ENCODE results near the gene CNPY1. TPM values are rescaled to one million over a fixed set of nuclear protein-coding genes. Genes with fewer than 3 reads are reported as not detected.
"Not testable (repeated sequence)": the region's sequence is repeated elsewhere in the genome, so short reads cannot be mapped to it uniquely, and the experiment has no call there.

Gene CNPY1
- not detected for total RNA-seq

DNA sequence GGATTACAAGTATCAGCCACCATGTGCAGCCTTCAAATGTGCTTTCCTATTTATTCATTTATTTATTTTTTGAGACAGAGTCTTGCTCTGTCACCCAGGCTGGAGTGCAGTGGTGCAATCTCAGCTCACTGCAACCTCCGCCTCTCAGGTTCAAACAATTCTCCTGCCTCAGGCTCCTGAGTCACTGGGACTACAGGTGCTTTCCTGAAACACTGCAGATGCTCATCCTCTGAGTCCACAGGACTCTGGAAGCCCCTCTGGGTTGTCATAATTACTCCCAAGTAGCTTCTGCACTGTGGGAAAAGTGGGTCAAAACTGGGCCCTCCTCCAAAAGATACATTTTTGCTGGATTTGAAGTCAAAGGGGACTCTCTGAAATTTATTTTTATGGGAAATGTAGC, at the start of gene CNPY1:
TSS of gene CNPY1 (minus strand) at position 111 of the 400 bp plus-strand sequence. CDS start 630 bp downstream, outside the sequence.
- not testable (repeated sequence) for H3K4me3 Mint-ChIP-seq, DNase-seq, H3K36me3 Mint-ChIP-seq, H3K27me3 Mint-ChIP-seq, H3K27ac Mint-ChIP-seq, H3K9me3 Mint-ChIP-seq, H3K4me1 Mint-ChIP-seq

DNA sequence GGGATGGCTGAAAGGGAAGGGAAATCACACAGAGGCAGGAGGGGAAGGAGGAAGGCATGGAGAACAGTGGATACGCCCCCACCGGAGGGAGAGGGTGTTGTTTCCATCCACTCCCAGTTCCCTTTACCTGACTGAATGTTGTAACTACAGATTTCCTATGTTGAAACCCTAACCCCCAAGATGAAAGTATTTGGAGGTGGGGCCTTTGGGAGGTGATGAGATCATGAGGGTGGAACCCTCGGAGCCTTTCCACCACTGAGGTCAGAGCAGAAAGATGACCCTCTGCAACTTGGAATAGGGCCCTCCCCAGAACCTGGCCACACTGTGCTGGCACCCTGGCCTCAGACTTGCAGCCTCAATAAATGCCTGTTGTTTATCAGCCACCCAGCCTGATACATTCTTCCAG, 48.6 kb upstream of the CNPY1 start:
- Mint-ChIP-seq H3K9me3 (no peaks in the 10 kb centered on the region), H3K4me1 (peaks cover 14% of the 10 kb centered on the region), H3K27me3 (peaks cover 34% of the 10 kb centered on the region), H3K27ac (no peak overlapping the region), H3K36me3 (no peaks in the 10 kb centered on the region), H3K4me3 (no peak overlapping the region)
- DNase-seq = no peak

DNA sequence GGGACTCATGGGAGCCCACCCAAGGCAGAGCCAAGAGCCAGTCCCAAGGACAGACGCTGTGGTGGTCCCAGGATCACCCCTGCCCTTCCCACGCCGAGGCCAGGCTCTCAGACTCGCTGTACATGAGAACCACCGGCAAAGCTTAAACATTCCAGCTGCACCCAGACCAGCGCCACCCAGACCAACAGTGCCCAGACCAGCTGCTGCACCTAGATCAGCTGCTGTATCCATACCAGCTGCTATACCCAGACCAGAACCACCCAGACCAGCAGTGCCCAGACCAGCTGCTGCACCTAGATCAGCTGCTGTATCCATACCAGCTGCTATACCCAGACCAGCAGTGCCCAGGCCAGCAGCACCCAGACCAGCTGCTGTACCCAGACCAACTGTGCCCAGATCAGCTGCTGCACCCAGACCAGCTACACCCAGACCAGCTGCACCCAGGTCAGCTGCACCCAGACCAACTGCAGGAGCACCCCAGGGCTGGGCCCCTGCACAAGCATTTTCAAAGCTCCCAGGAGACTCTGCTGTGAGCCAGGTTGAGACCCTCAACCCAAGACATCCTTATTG, 47.9 kb upstream of the CNPY1 start:
- H3K4me1 Mint-ChIP-seq = peaks cover 14% of the 10 kb centered on the region
- H3K36me3 Mint-ChIP-seq = no peaks in the 10 kb centered on the region
- H3K9me3 Mint-ChIP-seq = no peaks in the 10 kb centered on the region
- H3K4me3 Mint-ChIP-seq = no peak overlapping the region
- no peak overlapping the region for H3K27ac Mint-ChIP-seq
- H3K27me3 Mint-ChIP-seq = peaks cover 28% of the 10 kb centered on the region
- no peak for DNase-seq

- H3K27me3 Mint-ChIP-seq = peaks cover 22% of the 10 kb centered on the region
- no peaks in the 10 kb centered on the region for H3K9me3 Mint-ChIP-seq
- peaks cover 11% of the 10 kb centered on the region for H3K4me1 Mint-ChIP-seq
- no peak for DNase-seq
- no peak overlapping the region for H3K27ac Mint-ChIP-seq
- H3K4me3 Mint-ChIP-seq = no peak overlapping the region
- no peaks in the 10 kb centered on the region for H3K36me3 Mint-ChIP-seq
These were observed 47.3 kb upstream of the CNPY1 start for GRCh38 chr7:155593461-155594162.

DNA sequence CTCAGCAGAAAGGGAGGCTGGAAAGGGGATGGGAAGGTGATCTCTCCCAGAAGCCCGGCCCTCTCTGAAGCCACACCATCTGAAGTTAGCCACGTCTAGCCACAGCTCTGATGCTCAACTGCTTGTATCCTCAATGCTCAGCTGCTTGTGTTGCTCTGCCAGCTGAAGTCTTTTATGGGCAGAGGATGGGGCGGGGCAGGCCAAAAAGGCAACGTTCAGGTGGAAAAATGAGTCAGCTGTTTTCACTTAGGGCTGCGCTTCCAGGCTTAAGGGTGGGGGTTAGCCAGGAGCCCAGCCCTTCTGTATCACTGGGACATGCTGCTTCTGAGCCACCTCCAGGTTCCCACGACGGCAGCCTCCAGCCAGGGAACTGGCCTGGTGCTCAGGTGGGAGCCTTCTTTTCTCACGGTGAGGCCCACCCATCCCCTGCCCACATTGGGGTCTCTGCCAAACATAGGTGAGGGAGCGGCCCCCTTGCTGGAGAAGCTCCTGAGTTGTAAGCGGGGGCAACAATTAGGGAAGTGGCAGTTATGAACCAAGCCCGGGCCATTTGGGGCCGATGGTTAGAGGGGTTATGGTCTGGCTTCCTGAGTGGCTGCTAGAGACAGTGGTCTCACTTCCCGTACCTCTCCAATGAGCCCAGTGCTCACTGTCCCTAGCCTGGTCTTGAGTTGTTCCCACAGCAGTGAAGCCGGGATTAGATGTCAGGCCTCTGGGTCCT, 44.9 kb upstream of the CNPY1 start:
- H3K9me3 Mint-ChIP-seq = no peaks in the 10 kb centered on the region
- H3K36me3 Mint-ChIP-seq = no peaks in the 10 kb centered on the region
- peaks cover 20% of the 10 kb centered on the region for H3K27me3 Mint-ChIP-seq
- H3K4me1 Mint-ChIP-seq = no peaks in the 10 kb centered on the region
- H3K4me3 Mint-ChIP-seq = no peak overlapping the region
- H3K27ac Mint-ChIP-seq = no peak overlapping the region
- no peak for DNase-seq

DNA sequence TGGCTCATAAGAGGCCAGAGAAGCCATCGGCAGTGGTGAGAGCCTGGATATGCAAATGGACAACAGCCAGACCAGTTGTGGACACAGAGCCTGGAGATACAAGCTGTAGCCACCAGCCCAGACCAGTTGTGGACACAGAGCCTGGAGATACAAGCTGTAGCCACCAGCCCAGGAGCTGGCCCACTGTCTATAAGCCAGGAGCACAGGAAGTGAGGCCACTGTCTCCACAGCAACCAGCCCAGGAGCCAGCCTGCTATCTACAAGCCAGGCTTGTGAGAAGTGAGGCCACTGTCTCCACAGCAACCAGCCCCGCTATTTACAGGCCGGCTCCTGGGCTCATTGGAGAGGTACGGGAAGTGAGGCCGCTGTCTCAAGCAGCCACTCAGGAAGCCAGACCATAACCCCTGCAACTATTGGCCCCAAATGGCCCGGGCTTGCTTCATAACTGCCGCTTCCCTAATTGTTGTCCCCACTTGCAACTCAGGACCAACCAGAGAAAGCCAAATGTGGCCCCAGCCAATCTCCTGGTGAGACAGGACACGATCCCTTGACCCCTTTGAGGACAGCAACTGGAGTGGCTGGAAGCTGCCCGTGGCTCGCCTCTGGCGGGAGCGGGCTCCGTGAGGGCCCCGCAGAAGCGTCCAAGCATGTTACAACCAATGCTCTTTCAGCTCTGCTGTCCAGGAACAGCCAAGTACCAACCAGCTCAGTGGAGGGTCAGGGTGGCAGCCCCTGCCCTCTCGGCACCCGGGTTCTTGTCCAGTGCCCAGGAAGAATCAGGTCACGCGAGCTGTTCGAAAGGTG, 44.1 kb upstream of the CNPY1 start:
- Mint-ChIP-seq H3K4me1 (no peaks in the 10 kb centered on the region), H3K36me3 (no peaks in the 10 kb centered on the region), H3K9me3 (no peaks in the 10 kb centered on the region), H3K27ac (no peak overlapping the region), H3K4me3 (no peak overlapping the region), H3K27me3 (peaks cover 26% of the 10 kb centered on the region)
- peak; percentile 11 for DNase-seq

GRCh38 chr7:155589001-155589980, 42.9 kb upstream of the CNPY1 start:
- no peaks in the 10 kb centered on the region for H3K9me3 Mint-ChIP-seq
- H3K4me1 Mint-ChIP-seq = no peaks in the 10 kb centered on the region
- no peak overlapping the region for H3K4me3 Mint-ChIP-seq
- peaks cover 29% of the 10 kb centered on the region for H3K27me3 Mint-ChIP-seq
- no peaks in the 10 kb centered on the region for H3K36me3 Mint-ChIP-seq
- H3K27ac Mint-ChIP-seq = no peak overlapping the region
- DNase-seq = no peak

GRCh38 chr7:155588468-155588998, 42.2 kb upstream of the CNPY1 start:
- no peaks in the 10 kb centered on the region for H3K4me1 Mint-ChIP-seq
- H3K27me3 Mint-ChIP-seq = peaks cover 34% of the 10 kb centered on the region
- no peak overlapping the region for H3K4me3 Mint-ChIP-seq
- no peaks in the 10 kb centered on the region for H3K36me3 Mint-ChIP-seq
- H3K9me3 Mint-ChIP-seq = no peaks in the 10 kb centered on the region
- H3K27ac Mint-ChIP-seq = no peak overlapping the region
- no peak for DNase-seq

GRCh38 chr7:155587486-155587885, 41.1 kb upstream of the CNPY1 start:
- no peak overlapping the region for H3K4me3 Mint-ChIP-seq
- DNase-seq = no peak
- no peak overlapping the region for H3K27ac Mint-ChIP-seq
- H3K36me3 Mint-ChIP-seq = no peaks in the 10 kb centered on the region
- H3K27me3 Mint-ChIP-seq = peaks cover 39% of the 10 kb centered on the region
- no peaks in the 10 kb centered on the region for H3K4me1 Mint-ChIP-seq
- no peaks in the 10 kb centered on the region for H3K9me3 Mint-ChIP-seq

- DNase-seq = no peak
- no peaks in the 10 kb centered on the region for H3K4me1 Mint-ChIP-seq
- H3K27ac Mint-ChIP-seq = no peak overlapping the region
- H3K4me3 Mint-ChIP-seq = no peak overlapping the region
- peaks cover 38% of the 10 kb centered on the region for H3K27me3 Mint-ChIP-seq
- no peaks in the 10 kb centered on the region for H3K36me3 Mint-ChIP-seq
- H3K9me3 Mint-ChIP-seq = no peaks in the 10 kb centered on the region
These were observed 40.6 kb upstream of the CNPY1 start for GRCh38 chr7:155586843-155587440.

DNA sequence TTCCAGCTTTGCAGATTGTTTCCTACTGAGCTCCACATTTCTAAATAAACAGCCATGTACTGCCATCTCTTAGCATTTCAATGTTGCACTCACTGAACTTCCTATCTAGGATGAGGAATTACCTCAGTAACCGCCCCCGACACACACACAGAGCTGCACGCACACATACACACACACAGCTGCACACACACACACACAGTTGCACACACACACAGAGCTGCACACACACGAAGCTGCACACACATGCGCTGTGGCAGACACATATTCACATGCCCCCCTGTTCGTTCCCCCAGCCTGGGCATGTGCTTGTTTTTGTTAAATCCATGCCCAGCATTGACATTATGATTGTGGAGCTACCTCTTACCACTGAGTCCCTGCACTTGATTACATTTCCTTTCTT, 39.6 kb upstream of the CNPY1 start:
- Mint-ChIP-seq H3K36me3 (no peaks in the 10 kb centered on the region), H3K27ac (no peak overlapping the region)
- no peak for DNase-seq

GRCh38 chr7:155585532-155585895, 39.2 kb upstream of the CNPY1 start:
- Mint-ChIP-seq H3K4me3 (no peak overlapping the region), H3K36me3 (no peaks in the 10 kb centered on the region), H3K27ac (no peak overlapping the region), H3K4me1 (peaks cover 3% of the 10 kb centered on the region), H3K27me3 (peaks cover 38% of the 10 kb centered on the region), H3K9me3 (no peaks in the 10 kb centered on the region)
- no peak for DNase-seq

More for the DNA sequence above, 39.6 kb upstream of the CNPY1 start:
- no peaks in the 10 kb centered on the region for H3K9me3 Mint-ChIP-seq
- H3K27me3 Mint-ChIP-seq = peaks cover 38% of the 10 kb centered on the region
- no peaks in the 10 kb centered on the region for H3K4me1 Mint-ChIP-seq
- no peak overlapping the region for H3K4me3 Mint-ChIP-seq

DNA sequence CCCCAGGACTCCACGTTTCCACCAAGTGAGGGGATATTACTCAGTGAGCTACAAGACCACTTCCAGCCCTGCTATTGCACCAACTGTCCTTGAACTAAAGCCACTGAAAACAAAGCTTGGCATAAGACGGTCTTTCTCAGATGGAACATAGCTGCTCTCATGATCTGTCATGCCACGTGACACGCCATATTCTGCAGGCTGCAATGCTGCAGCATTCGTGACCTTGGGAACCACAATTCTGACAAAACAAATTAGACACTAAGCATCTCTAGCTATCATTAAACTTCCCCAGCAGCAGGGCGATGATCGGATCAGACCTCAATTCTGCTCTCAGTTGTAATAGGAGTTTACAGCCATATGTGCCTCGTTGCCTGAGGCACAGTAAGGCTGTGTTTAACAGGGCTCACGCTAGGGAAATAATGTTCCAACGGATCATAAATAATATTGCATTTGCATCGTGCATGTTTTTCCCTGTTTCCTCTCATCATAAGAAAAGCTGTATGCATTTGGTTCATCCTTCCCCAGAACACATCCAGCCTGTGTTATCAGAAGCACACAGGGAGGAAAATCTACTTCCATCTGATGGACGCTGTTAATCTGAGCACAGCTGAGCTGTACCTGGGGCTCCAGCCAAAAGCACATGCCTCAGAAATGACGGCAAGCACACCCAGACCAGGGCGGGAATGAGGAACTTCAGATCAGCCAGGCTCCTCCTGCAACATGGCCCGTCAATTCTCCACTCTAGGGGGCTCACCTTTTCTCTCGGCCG, 38.6 kb upstream of the CNPY1 start:
- Mint-ChIP-seq H3K4me1 (peaks cover 9% of the 10 kb centered on the region), H3K27me3 (peaks cover 38% of the 10 kb centered on the region), H3K4me3 (no peak overlapping the region), H3K9me3 (no peaks in the 10 kb centered on the region), H3K36me3 (no peaks in the 10 kb centered on the region), H3K27ac (no peak overlapping the region)
- DNase-seq = no peak

All from activated naive CD8-positive, alpha-beta T cell treated with anti-CD3 and anti-CD28 coated beads for 36 hours (primary cell).